Left ventricle myocardium superior (tissue), 1 donor: Measurements from ENCODE around the gene BOK. TPM values are rescaled to one million over a fixed set of nuclear protein-coding genes. Genes with fewer than 3 reads are reported as not detected.
"Not testable (repeated sequence)": the region's sequence is repeated elsewhere in the genome, so short reads cannot be mapped to it uniquely, and the experiment has no call there.

Experiments
- ATAC-seq: fragments of 200-7000 bp; cut with Tn5 transposase; one replicate; pipeline ENCODE4 v1.9.1; 2020; ENCODE audit warnings: mild to moderate bottlenecking, moderate library complexity
- DNase-seq: peaks from one replicate; pipeline ENCODE4 v3.0.0-alpha.2; 2020
- intact Hi-C: fragments of 100-400 bp; cut with micrococcal nuclease; formaldehyde crosslinking; loops from one replicate; pipeline ENCODE4 v1.11.0; 2022
- total RNA-seq: library from RNA; stranded (reverse); fragmentation: NEBNext Ultra II Directional; extraction: Animal tissue kit (Norgen Biotek cat#: 25700); gene quantifications from one replicate; pipeline ENCODE4 v1.2.1, GENCODE V29; 2021
- donor health status: DM: no; HTN: yes; CAD: no; lungs with severe emphysema.

Gene BOK
- total RNA-seq, 1 donor from 2014 or later = 3.6 TPM

- ATAC-seq, DNase-seq, intact Hi-C loops: not testable (repeated sequence)
These were observed 31.3 kb downstream of the BOK start for GRCh38 chr2:241589863-241590262.

GRCh38 chr2:241590496-241591455 lies 32.2 kb downstream of the BOK start:
- intact Hi-C loops, DNase-seq, ATAC-seq: not testable (repeated sequence)

- no peak for DNase-seq
- intact Hi-C loops = no loop called here
- ATAC-seq = no peak
These were observed 33.7 kb downstream of the BOK start for GRCh38 chr2:241592126-241592845.

- intact Hi-C loops = no loop called here
- DNase-seq = no peak
- no peak for ATAC-seq
These were observed 34.7 kb downstream of the BOK start for GRCh38 chr2:241593271-241593670.

- intact Hi-C loops = no loop called here
- ATAC-seq (no peak), DNase-seq (no peak)
These were observed 37.1 kb downstream of the BOK start for GRCh38 chr2:241595600-241596140.

- intact Hi-C loops = no loop called here
- ATAC-seq (no peak), DNase-seq (no peak)
These were observed 39.0 kb downstream of the BOK start for GRCh38 chr2:241597561-241597960.

GRCh38 chr2:241598061-241598460 lies 39.5 kb downstream of the BOK start:
- DNase-seq = peak; percentile 55
- no peak for ATAC-seq
- intact Hi-C loops = no loop called here

GRCh38 chr2:241598487-241598886 lies 39.9 kb downstream of the BOK start:
- ATAC-seq (no peak), DNase-seq (no peak)
- intact Hi-C loops = no loop called here

DNA sequence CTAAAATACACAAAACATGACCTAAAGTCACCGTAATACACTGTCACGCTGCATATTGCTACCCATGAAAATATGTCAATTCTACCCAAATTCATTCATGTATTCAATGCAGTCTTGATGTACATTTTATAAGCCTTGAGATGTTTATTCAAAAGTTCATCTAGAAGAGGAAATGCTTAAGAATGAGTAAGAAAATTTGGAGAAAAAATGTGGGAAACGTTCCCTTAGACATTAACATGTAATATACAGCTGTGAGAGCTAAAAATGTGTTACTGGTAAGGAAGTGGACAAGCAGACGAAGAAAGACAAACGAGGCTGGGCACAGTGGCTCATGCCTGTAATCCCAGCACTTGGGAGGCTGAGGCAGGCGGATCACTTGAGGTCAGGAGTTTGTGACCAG lies 41.1 kb downstream of the BOK start:
- DNase-seq (no peak), ATAC-seq (no peak)
- intact Hi-C loops = no loop called here

GRCh38 chr2:241601841-241602240 lies 43.3 kb downstream of the BOK start:
- DNase-seq = no peak
- intact Hi-C loops = no loop called here
- no peak for ATAC-seq

GRCh38 chr2:241602720-241603119 lies 44.2 kb downstream of the BOK start:
- intact Hi-C loops = no loop called here
- ATAC-seq = no peak
- no peak for DNase-seq

DNA sequence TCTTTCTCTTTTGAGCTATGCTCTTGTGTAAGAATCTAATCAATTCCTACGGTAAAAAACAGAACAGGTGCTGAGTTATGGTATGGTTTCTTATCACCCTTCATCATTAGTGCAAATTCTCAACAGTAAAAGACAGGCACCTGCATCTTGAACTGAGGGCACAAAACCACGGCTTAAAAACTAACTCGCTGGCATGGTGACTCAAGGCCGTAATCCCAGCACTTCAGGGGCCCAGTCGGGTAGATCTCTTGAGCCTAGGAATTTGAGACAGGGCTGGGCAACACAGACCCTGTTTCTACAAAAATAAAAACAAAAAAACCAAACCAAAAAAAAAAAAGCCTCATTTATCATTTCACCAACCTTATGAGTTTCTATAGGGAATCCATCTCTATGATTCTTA lies 45.1 kb downstream of the BOK start:
- intact Hi-C loops = no loop called here
- ATAC-seq = no peak
- no peak for DNase-seq

GRCh38 chr2:241606186-241606585 lies 47.6 kb downstream of the BOK start:
- ATAC-seq (no peak), DNase-seq (no peak)
- intact Hi-C loops = no loop called here

- DNase-seq (no peak), ATAC-seq (no peak)
- intact Hi-C loops = no loop called here
These were observed 48.8 kb downstream of the BOK start for GRCh38 chr2:241607162-241607885.

DNA sequence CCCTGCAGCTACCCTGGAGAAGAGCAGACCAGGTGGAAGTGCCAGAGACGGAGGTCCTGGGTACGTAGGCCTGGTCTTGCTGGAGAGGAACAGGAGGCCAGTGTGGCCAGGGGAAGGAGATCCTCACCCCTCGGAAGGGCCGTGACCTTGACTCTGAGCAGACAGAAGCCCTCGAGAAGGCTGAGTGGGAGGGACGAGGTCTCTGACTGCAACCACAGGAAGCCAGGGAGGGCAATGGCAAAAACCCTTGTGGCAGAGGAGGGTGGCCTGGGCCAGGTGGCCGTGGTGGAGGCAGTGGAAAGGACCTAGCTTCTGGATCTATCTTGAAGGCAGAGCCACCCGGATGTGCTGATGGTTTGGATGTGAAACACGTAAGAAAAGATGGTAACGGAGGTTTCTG lies 50.3 kb downstream of the BOK start:
- ATAC-seq (no peak), DNase-seq (no peak)
- intact Hi-C loops = no loop called here

DNA sequence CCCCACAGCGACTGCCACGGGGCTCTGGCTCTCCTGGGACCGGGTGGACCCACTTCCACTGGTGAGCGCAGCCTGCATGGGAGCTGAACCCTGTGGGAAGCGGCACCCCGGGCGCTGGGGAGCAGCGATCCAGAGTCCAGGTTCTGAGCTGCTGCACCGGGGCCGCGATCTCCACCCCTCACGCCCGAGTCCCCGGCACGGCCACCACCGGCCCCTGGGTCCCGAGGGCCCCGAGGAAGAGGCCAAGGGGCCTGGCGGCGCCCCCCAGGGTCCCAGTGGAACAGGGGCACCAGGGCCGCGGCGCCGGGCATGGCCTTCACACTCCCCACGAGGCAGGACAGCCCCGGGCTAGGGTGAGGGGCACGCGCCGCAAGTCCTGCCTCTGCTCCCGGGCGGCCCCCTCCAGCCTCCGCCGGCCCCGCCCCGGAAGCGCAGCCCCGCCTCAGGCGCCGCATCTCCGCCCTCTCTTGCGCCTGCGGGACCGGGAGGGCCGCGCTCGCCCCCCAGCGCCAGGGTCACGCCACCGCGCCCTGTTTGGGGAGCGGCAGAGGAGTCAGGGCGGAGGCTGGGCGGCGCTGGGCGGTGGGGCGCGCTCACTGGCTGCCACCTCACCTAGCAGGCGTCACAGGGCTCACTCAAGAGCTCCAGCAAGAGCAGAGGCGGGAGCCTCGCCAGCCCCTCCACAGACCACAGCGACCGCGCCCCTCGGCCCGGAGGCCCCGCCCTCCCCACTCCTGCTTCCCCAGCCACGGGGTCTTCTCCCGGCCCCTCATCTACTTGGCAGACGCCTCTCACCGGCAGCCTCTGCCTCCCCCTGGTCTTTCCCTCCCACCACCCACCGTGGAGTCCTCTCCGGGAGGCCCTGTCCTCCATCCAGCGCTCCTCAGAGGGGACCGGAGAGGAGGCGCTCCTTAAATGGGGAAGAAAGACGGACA lies 51.6 kb downstream of the BOK start:
- peak; percentile 93 for DNase-seq
- intact Hi-C loops = no loop called here
- ATAC-seq = peak; percentile 95

DNA sequence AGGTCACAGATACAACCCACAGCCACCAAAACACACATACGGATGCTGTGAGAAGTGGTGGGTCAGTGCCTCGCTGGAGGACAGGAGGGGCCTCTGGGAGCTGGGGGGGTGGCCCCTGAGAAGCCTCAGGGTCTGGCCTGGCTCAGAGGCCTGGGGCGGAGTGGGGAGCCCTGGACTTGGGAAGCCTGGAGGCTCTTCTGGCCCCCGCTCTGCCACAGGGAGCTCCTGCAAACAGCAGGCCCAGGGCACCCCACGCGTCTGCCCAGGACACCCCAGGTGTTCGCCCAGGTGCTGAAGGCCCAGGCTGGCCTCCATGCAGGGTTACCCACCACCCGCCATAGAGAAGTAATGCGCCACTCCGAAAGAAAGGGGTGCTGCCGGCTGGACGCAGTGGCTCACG lies 52.5 kb downstream of the BOK start:
- no peak for ATAC-seq
- intact Hi-C loops = no loop called here
- no peak for DNase-seq
